Right atrium auricular region (tissue), 2 donors: ENCODE measurements around the gene KHDRBS2. TPM values are rescaled to one million over a fixed set of nuclear protein-coding genes. Genes with fewer than 3 reads are reported as not detected.

Source experiments
- DNase-seq: peaks from one replicate; pipeline ENCODE4 v3.0.0-alpha.2; 2019; ENCODE audit warnings: low spot score
- H3K27ac ChIP-seq, 2 donors: fragments of 200-600 bp; sonication (generic); 1 replicate in 1 of 2; 2 replicates in 1 of 2; pipeline ENCODE4 v1.5.1; 2016 to 2019
- H3K27me3 ChIP-seq, 2 donors: fragments of 200-600 bp; sonication (generic); one replicate each; pipeline versions ENCODE4 v1.5.1 to v1.6.0; 2017 to 2019
- H3K36me3 ChIP-seq: fragments of 200-600 bp; sonication (generic); one replicate; pipeline ENCODE4 v1.5.1; 2016
- H3K4me1 ChIP-seq, 2 donors: fragments of 200-600 bp; sonication (generic); one replicate each; pipeline versions ENCODE4 v1.5.1 to v1.6.0; 2017 to 2019
- H3K4me3 ChIP-seq, 2 donors: fragments of 200-600 bp; sonication (generic); 1 replicate in 1 of 2; 2 replicates in 1 of 2; pipeline ENCODE4 v1.5.1; 2017 to 2019; ENCODE audit warnings: mild to moderate bottlenecking in 1 of 2, moderate library complexity in 1 of 2
- H3K9me3 ChIP-seq, 2 donors: fragments of 200-600 bp; sonication (generic); one replicate each; pipeline ENCODE4 v1.5.1; 2019
- total RNA-seq, 2 donors: library from RNA; depleted of rRNA; stranded (reverse); fragments of >200 nt; gene quantifications; one replicate each; pipeline ENCODE4 v1.1.0, GENCODE V29; 2016
- TF ChIP-seq, protein P1 (sequence below), 2 donors: fragments of 200-600 bp; sonication (generic); IDR thresholded peaks; one replicate each; pipeline ENCODE4 v1.5.1; 2019; ENCODE audit warnings: antibody characterized with exemption in 2 of 2

The KHDRBS2 gene
- total RNA-seq, 2 donors from 2014 or later: not detected

DNA sequence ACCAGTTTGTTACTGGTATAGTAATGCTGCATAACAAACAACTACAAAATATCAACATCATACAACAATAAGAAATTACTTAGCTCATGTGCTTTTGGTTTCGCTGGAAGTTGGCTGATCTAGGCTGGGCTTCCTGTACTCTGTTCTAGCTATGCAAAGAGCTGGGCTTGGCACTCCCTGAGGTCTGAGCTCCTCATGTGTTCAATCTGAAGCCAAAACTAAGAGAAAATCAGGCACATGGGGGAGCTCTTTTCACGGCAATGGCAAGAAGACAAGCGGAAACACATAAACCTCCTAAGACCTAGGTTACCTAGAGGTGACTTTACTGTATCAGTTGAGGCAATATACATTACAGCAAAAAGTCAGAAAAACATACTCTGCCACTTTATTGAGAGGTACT, 574.2 kb downstream of the KHDRBS2 start:
- Histone ChIP-seq H3K4me1 (no peaks in the 10 kb centered on the region), H3K36me3 (no peaks in the 10 kb centered on the region), H3K27me3 (no peaks in the 10 kb centered on the region), H3K27ac (no peak overlapping the region), H3K4me3 (no peak overlapping the region), H3K9me3 (no peaks in the 10 kb centered on the region)
- DNase-seq: no peak
- TF ChIP-seq, protein P1, sequence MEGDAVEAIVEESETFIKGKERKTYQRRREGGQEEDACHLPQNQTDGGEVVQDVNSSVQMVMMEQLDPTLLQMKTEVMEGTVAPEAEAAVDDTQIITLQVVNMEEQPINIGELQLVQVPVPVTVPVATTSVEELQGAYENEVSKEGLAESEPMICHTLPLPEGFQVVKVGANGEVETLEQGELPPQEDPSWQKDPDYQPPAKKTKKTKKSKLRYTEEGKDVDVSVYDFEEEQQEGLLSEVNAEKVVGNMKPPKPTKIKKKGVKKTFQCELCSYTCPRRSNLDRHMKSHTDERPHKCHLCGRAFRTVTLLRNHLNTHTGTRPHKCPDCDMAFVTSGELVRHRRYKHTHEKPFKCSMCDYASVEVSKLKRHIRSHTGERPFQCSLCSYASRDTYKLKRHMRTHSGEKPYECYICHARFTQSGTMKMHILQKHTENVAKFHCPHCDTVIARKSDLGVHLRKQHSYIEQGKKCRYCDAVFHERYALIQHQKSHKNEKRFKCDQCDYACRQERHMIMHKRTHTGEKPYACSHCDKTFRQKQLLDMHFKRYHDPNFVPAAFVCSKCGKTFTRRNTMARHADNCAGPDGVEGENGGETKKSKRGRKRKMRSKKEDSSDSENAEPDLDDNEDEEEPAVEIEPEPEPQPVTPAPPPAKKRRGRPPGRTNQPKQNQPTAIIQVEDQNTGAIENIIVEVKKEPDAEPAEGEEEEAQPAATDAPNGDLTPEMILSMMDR (IDR thresholded peaks at IDR 0.05): no peak

DNA sequence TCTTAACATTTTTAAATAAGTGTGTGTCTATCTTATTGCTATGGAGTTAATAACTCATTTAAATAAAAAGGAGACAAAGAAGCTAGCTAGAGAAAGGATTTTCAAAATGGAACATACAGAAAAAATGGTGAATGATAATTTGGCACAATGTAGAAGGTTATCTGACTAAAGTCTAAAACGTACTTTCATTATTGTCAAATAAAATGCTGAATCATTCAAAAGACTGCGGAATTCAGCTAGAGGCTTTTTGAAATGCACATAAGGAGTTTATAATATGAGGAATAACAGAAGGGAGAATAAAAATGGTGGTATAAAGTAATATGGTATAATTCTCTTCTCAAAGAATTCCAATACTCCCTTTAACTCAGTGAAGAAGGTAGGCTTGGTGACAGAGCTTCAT, 597.9 kb downstream of the KHDRBS2 start:
- no peaks in the 10 kb centered on the region for H3K27me3 ChIP-seq
- no peak overlapping the region for H3K27ac ChIP-seq
- no peaks in the 10 kb centered on the region for H3K36me3 ChIP-seq
- H3K9me3 ChIP-seq: no peaks in the 10 kb centered on the region
- no peak for DNase-seq
- TF ChIP-seq, protein P1 (IDR thresholded peaks at IDR 0.05): no peak
- no peak overlapping the region for H3K4me3 ChIP-seq
- no peaks in the 10 kb centered on the region for H3K4me1 ChIP-seq

DNA sequence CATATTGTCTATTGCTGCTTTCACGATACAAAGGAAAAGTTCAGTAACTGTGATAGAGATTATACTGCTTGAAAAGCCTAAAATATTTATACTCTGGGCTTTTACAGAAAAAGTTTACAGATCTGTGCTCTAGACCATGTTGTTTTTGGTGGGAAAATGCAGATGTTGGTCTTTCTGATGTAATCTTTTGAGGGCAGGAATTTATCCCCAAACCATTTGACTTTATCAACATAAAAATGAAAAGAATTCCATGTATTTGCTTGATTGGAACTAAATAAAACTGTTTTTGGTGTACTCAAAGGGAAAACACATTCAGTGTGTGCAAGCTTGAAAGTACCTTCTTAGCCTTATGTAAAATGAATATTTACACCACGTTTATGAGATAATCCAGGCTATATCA, 603.5 kb downstream of the KHDRBS2 start:
- no peak overlapping the region for H3K27ac ChIP-seq
- H3K27me3 ChIP-seq: no peaks in the 10 kb centered on the region
- no peaks in the 10 kb centered on the region for H3K9me3 ChIP-seq
- TF ChIP-seq, protein P1 (IDR thresholded peaks at IDR 0.05): no peak
- no peaks in the 10 kb centered on the region for H3K36me3 ChIP-seq
- no peak overlapping the region for H3K4me3 ChIP-seq
- no peak for DNase-seq
- no peaks in the 10 kb centered on the region for H3K4me1 ChIP-seq

DNA sequence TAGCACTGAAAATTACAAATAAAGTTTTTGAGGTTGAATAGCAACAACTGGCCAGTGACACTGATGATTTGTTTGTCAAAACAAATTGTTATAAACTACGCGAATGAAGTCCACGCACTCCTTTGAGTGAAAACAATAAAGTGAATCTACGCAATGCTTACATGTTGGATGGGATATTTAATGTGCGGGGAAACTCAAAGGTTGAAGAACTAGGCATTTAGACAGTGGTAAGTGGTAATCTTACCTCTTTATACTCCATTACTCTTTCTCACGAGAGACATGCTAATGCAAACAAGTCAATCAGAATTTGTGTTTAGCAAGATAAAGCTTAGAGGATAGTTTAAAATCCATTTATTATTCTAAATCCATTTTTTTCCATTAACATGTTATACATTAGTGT, 606.4 kb downstream of the KHDRBS2 start:
- Histone ChIP-seq H3K36me3 (no peaks in the 10 kb centered on the region), H3K27me3 (no peaks in the 10 kb centered on the region), H3K9me3 (no peaks in the 10 kb centered on the region), H3K4me3 (no peak overlapping the region), H3K4me1 (no peaks in the 10 kb centered on the region), H3K27ac (no peak overlapping the region)
- DNase-seq: no peak
- TF ChIP-seq, protein P1 (IDR thresholded peaks at IDR 0.05): no peak

DNA sequence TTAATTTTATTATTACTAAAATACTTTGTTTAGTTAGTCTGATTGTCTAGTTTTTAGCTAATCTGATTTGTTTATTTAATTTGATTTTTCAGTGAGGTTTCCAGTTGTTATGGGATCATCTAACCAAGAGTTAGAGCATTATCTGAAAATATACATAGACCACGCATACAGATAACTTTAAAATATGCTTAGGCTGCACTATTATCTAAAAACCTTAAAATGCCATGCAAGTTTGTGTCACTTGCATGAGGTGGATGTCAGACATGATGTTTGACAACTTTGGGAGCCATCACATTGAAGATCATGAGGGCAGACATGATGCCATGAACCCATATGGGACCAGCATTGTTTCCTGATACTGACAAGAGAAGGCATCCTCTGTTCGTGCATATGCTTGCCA, 610.3 kb downstream of the KHDRBS2 start:
- Histone ChIP-seq H3K4me3 (no peak overlapping the region), H3K4me1 (no peaks in the 10 kb centered on the region), H3K36me3 (no peaks in the 10 kb centered on the region), H3K27ac (no peak overlapping the region), H3K9me3 (no peaks in the 10 kb centered on the region), H3K27me3 (no peaks in the 10 kb centered on the region)
- TF ChIP-seq, protein P1 (IDR thresholded peaks at IDR 0.05): no peak
- DNase-seq: no peak

DNA sequence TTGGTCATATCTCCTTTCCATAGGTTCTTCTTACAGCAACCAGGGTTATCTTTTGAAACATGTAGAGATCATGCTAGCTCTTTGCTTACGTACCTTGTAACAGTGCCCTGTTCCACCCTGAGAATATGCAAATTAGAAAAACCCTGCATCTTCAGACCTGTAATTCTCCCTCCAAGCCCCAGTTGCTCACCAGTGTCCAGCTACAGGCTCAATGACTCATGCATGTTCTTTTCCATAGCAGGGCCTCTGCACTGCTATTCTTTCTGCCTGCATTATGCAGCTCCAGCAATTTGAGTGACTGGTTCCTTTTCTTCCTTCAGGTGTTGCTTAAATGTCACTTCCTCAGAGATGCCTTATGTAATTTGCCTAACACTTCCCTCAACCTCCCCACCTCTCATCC, 636.2 kb downstream of the KHDRBS2 start:
- DNase-seq: no peak
- Histone ChIP-seq H3K36me3 (no peaks in the 10 kb centered on the region), H3K4me3 (no peak overlapping the region), H3K9me3 (no peaks in the 10 kb centered on the region), H3K27ac (no peak overlapping the region), H3K27me3 (no peaks in the 10 kb centered on the region), H3K4me1 (no peaks in the 10 kb centered on the region)
- TF ChIP-seq, protein P1 (IDR thresholded peaks at IDR 0.05): no peak
